Activated CD8-positive, alpha-beta memory T cell treated with anti-CD3 and anti-CD28 coated beads, Interleukin-2, amount 50 U/mL, for 24 hours (primary cell): ENCODE measurements around the gene MAU2.
A peak's percentile ranks its signal among the peaks of the same experiment; 100 is the strongest.
"Not testable (repeated sequence)": the region's sequence is repeated elsewhere in the genome, so short reads cannot be mapped to it uniquely, and the experiment has no call there.

ENCODE experiments used
- DNase-seq: peaks from one replicate; pipeline ENCODE4 v3.0.0-alpha.2; 2020; ENCODE audit errors: extremely low read depth

The MAU2 gene

GRCh38 chr19:19384486-19384885 lies 63.9 kb downstream of the MAU2 start:
- DNase-seq = no peak

- peak; percentile 99 for DNase-seq
Observed at GRCh38 chr19:19385131-19385895, 64.7 kb downstream of the MAU2 start.

- DNase-seq = no peak
Observed at GRCh38 chr19:19385896-19386869, 65.6 kb downstream of the MAU2 start.

GRCh38 chr19:19387108-19387507 lies 66.5 kb downstream of the MAU2 start:
- no peak for DNase-seq

GRCh38 chr19:19388568-19389555 lies 68.2 kb downstream of the MAU2 start:
- no peak for DNase-seq

- DNase-seq = not testable (repeated sequence)
Observed at GRCh38 chr19:19389683-19390082, 69.1 kb downstream of the MAU2 start.

- not testable (repeated sequence) for DNase-seq
Observed at GRCh38 chr19:19394333-19394732, 73.7 kb downstream of the MAU2 start.

GRCh38 chr19:19399733-19400433 lies 79.3 kb downstream of the MAU2 start:
- DNase-seq = no peak

- DNase-seq = no peak
Observed at GRCh38 chr19:19402656-19403372, 82.2 kb downstream of the MAU2 start.

GRCh38 chr19:19403373-19403901 lies 82.8 kb downstream of the MAU2 start:
- no peak for DNase-seq

GRCh38 chr19:19404879-19405860 lies 84.5 kb downstream of the MAU2 start, which contains the start of gene GATAD2A:
TSS of gene GATAD2A (plus strand) at chr19:19405675. CDS start at chr19:19465346, 59,671 bp downstream.
- peak; percentile 71 for DNase-seq

- no peak for DNase-seq
Observed at GRCh38 chr19:19405971-19406877, 85.6 kb downstream of the MAU2 start.

GRCh38 chr19:19406878-19407632 lies 86.4 kb downstream of the MAU2 start:
- DNase-seq = no peak

GRCh38 chr19:19407633-19407930 lies 87.0 kb downstream of the MAU2 start:
- DNase-seq = no peak
